NCI-H2227 treated with DMSO at 0.1 percent for 48 hours (cell line): ENCODE data around the gene GRK4.
A peak's percentile ranks its signal among the peaks of the same experiment; 100 is the strongest.
"Not testable (repeated sequence)": the region's sequence is repeated elsewhere in the genome, so short reads cannot be mapped to it uniquely, and the experiment has no call there.

ENCODE experiments used
- DNase-seq: peaks from one replicate; lab custom pipeline; 2025; lab: John Stamatoyannopoulos, UW

Gene GRK4

DNA sequence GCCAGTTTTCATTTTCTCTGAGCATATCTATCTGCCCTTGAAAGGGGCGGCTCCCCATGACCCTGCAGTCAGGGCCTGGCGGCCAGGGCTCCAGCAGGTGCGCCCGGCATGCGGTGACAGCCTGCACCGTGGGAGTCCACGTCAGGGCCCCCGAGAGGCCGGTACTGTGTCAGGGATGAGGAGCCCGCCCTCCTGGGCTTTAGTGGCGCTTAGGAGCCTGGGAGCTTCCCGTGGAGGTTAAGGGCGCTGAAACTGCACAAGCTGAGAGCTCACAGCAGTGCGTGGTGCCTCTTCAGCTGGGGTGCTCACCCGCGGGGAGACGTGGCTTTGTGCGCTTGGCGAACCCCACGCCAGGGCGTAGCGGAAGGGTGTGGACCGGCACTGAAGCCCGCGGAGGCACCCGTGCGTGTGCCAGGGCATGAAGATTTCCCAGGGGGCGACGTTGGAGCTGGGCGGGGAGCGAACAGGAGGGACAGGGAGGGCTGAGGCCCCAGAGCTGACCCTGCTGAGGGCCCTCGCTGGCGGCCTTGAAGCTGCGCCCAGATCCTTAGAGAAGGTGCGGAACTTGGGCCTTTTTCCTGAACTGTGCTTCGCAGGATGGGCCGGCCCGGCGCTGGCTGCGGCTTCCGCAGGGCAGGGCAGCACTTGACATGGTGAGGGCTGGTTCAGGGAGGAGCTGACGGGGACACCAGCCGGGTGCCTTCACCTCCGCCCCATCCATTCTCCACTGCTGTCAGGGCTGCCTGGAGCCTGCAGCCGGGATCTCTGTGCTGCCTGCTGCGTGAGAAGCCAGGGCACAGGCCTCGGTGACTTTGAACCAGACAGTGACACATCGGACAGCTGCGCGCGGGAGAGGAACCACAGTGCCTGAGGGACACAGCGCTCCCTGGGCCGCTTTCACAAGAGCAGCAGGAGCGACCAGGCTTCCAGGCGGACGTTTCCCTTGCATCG lies 78.1 kb downstream of the GRK4 start:
- peak; percentile 3 for DNase-seq

GRCh38 chr4:3042226-3042625 lies 78.9 kb downstream of the GRK4 start:
- no peak for DNase-seq

- no peak for DNase-seq
Measured at GRCh38 chr4:3043282-3044020, 80.1 kb downstream of the GRK4 start.

- no peak for DNase-seq
Measured at GRCh38 chr4:3044870-3045819, 81.8 kb downstream of the GRK4 start.

DNA sequence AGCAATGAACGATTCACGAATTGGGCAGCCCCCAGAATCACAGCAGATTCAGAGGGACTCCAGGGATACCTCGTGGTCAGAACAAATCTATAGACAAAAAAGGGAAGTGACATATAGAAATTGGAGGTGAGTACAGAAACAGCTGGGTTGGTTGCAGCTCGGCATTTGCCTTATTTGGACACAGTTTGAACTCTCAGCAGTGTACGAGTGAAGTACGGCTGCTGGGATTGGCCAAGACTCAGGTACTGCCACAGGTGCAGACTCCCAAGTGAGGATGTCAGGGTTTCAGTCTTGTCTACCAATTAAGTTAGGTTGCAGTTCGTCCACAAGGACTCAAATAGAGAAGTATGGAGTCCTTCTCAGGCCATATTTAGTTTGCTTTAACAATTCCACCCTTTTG lies 82.8 kb downstream of the GRK4 start:
- no peak for DNase-seq

DNA sequence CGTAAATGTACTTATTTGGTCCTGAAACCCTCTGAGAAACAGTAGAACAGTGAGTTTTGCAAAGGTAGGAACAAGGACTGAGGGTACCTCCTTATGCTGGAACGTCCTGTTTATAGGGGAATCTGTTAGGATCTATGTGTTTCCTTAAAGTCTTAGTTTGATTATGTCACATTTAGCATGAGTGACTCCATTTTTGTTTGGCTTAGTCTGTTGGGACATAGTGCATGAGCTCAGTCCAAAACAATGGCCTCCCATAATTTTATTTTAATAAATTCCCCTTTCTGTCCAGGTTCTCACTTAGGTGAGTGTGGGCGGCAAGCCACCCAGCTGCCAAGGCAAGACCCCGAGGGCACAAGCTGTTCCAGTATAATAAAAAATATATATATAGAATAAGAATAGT lies 83.3 kb downstream of the GRK4 start:
- no peak for DNase-seq

DNA sequence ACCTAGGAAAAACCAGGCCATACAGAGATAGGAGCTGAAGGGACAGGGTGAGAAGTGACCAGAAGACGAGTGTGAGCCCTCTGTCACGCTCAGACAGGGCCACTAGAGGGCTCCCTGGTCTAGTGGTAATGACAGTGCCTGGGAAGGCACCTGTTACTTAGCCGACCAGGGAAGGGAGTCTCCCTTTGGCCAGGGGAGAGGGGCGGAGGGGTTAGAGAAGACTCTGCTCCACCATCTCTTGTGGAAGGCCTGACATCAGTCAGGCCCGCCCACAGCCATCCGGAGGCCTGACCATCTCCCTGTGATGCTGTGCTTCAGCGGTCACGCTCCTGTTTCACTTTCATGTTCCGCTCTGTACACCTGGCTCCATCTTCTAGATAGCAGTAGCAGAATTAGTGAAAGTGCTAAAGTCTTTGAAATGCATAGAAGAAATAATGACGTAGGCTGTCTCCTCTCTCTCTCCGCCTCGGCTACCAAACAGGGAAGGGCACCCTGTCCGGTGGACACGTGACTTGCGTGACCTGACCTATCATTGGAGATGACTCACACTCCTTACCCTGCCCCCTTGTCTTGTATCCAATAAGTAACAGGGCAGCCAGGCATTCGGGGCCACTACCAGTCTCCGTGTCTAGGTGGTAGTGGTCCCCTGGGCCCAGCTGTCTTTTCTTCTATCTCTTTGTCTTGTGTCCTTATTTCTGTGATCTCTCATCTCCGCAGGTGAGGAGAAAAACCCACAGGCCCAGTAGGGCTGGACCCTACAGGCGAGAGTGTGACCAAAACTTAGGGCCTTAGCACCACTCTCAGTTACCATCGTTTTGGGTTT lies 84.3 kb downstream of the GRK4 start:
- peak; percentile 3 for DNase-seq

DNA sequence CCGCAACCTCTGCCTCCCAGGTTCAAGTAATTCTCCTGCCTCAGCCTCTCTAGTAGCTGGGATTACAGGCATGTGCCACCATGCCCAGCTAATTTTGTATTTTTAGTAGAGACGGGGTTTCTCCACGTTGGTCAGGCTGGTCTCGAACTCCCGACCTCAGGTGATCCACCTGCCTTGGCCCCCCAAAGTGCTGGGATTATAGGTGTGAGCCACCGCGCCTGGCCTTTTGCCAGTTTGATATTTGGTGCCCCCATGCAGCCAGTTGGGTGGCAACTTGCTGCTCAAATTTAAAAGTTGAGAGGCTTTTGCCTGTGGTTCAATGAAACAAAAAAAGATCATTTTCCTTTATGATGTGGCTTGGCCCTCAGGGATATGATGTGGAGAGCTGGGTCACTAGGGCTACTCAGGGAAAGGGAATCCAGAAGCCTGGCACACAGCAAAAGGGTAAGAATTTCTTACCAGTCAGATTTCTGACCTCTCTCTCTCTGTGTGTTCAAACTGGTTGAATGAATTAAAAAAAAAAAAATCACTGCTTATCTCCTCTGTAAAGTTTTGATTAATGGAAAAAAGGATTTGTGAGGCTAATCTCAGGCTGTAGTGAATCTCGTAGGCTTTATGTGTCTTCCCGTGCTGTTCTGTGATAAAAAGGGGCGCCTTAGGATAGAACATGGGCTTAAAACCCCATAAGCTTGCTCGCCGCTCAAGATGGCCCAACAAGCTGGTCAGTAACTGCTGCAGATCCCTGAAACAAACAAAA lies 87.9 kb downstream of the GRK4 start:
- DNase-seq, result not testable (repeated sequence)

- no peak for DNase-seq
Measured at GRCh38 chr4:3054169-3054759, 90.9 kb downstream of the GRK4 start.

DNA sequence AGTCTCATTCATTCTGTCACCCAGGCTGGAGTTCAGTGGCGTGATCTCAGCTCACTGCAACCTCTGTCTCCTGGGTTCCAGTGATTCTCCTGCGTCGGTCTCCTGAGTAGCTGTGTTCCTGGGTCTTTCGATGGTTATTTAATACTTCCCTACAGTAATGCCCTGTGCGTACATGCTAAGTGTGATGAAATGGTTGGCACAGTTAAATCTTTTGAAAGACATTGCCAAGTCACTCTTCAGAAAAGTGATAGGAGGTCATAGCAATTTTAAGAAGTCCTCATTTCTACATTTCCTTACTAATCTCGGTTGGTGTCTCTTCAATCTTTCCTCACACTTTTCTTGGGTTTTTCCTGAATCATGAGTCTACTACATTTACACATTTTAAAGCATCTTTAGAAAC lies 96.6 kb downstream of the GRK4 start:
- DNase-seq, result no peak

DNA sequence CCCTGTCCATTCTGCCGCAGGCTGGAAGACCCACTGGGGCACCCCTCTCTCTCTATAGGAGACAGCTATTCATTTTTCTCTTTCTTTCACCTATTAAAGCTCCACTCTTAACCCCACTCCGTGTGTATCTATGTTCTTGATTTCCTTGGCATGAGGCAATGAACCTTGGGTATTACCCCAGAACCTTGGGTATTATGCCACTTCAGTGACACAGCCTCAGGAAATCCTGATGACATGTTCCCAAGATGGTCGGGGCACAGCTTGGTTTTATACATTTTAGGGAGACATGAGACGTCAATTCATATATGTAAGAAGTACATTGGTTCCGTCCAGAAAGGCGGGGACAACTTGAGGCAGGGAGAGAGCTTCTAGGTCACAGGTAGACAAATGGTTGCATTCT lies 97.6 kb downstream of the GRK4 start:
- DNase-seq, result no peak

DNA sequence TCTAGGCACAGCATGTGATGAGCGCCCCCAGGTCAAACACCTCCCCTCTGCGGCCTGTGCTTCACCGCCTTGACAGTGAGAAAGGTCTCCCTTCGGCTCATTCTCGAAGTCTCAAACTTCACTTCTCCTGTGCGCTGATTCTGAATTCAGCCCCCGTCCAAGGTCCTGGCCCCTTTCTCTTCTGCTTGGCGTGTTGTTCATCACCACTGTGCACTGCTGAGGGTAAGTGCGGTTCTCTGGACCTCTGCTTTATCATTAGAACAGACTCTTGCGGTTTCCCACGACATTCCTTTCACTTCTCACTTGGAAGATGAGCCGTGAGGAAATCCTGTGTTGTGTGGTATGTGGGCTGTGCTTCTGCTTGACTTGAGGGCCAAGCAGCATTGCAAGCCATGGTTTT lies 99.1 kb downstream of the GRK4 start:
- DNase-seq, result no peak

DNA sequence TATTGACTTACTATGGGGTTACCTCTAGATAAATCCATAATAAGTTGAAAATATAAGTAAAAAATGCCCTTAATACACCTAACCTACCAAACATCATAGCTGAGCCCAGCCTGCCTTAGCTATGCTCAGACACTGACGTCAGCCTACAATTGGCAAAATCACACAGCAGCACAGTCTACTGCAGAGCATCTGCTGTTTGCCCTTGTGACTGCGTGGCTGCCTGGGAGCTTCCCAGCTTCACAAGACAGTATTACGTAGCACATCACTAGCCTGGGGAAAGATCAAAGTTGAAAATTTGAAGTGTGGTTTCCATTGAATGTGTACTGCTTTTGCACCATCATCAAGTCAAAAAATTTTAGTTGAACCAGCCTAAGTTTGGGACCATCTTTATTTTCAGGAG lies 102.2 kb downstream of the GRK4 start:
- DNase-seq, result no peak

DNA sequence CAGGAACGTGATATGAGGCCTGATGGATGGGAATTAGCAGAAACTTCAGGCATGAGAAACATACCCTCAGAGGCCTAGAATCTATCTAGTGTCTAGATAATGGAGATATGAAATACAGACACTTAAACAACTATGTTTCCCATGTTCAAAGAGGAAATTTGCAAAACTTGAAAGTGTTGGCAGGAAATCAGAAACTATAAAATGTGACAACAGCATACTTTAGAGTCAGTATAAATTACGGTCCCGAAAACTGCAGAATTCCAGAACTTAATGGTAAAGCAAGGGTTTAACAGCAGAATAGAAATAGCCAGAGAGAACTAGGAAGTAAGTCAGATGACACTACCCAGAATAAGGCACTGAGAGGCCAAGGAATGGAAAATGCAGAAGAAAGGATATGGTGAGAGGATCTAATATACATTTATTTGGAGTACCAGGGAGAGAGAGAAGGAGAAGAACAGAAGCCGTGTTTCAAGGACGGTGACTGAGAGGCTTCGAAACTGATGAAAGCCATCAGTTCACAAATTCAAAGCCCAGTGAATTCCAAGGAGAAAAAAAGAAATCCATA lies 103.5 kb downstream of the GRK4 start:
- DNase-seq, result no peak

- no peak for DNase-seq
Measured at GRCh38 chr4:3067473-3068001, 104.2 kb downstream of the GRK4 start.

- DNase-seq, result no peak
Measured at GRCh38 chr4:3069661-3070199, 106.4 kb downstream of the GRK4 start.

DNA sequence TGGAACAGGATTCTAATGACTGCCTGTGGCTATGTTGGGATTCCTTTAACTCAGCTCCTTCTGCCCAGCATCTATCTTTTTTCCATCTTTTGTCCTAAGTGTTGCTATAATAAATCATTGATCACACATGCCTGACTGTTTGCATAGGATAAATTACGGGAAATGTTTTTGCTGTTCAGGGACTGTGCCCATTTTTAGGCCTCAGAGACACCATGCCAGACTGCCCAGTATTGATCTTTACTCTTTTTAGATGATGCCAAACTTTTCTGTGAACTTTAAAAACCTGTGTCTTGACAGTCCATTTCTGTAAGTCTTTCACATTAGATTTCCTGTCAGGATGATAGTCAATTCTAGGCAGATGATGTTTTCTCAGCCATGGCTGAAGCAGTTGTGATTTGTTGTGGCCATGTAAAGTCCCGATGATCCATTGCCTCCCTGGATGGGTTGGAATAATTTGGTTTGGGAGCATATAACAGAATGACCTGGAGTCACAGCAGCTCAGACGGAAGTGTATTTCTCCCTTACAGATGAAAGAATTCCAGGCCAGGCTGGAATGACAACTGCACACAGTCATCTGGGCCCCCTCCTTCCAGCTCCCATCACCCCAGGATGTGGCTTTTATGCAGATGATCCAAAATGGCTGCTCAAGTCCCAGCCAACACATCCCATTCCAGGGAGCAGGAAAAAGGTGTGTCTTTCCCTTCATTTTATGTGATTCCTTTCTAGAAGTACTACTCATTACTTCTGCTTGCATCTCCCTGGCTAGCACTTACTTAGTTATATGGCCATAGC lies 107.5 kb downstream of the GRK4 start:
- DNase-seq, result no peak

DNA sequence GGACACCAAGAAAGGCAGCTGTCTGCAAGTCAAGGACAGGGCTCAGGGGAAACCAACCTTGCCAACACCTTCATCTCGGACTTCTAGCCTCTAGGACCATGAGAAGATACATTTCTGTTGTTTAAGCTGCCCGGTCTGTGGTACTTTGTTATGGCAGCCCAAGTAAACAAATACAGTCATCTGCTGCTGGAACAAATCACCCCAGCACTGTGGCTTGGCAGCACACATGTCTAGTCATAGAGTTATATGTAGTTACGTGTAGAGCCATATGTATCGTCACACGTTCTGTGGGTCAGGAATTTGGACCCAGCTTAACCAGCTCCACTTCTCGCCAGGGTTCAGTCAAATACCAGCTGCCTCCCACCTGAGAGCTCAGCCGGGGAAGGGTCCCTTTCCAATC lies 108.4 kb downstream of the GRK4 start:
- DNase-seq, result no peak
